ENCODE measurements around the gene TBCD.
"Not testable (repeated sequence)": the region's sequence is repeated elsewhere in the genome, so short reads cannot be mapped to it uniquely, and the experiment has no call there.

DNA sequence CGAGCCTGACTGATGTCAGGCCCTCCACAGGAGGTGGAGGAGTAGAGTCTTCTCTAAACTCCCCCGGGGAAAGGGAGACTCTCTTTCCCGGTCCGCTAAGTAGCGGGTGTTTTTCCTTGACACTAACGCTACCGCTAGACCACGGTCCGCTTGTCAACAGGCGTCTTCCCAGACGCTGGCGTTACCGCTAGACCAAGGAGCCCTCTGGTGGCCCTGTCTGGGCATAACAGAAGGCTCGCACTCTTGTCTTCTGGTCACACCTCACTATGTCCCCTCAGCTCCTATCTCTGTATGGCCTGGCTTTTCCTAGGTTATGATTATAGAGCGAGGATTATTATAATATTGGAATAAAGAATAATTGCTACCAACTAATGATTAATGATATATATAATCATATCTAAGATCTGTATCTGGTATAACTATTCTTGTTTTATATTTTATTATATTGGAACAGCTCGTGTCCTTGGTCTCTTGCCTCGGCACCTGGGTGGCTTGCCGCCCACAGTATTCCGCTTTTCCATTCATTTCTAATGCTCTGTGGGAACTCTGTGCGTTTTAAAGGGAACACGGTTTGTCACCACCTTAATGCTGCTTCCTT lies 26.0 kb downstream of the TBCD start:
- TF ChIP-seq, protein P1, sequence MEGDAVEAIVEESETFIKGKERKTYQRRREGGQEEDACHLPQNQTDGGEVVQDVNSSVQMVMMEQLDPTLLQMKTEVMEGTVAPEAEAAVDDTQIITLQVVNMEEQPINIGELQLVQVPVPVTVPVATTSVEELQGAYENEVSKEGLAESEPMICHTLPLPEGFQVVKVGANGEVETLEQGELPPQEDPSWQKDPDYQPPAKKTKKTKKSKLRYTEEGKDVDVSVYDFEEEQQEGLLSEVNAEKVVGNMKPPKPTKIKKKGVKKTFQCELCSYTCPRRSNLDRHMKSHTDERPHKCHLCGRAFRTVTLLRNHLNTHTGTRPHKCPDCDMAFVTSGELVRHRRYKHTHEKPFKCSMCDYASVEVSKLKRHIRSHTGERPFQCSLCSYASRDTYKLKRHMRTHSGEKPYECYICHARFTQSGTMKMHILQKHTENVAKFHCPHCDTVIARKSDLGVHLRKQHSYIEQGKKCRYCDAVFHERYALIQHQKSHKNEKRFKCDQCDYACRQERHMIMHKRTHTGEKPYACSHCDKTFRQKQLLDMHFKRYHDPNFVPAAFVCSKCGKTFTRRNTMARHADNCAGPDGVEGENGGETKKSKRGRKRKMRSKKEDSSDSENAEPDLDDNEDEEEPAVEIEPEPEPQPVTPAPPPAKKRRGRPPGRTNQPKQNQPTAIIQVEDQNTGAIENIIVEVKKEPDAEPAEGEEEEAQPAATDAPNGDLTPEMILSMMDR (IDR thresholded peaks at IDR 0.05; ENCODE audit: insufficient read depth, low read length, poor library complexity, severe bottlenecking), result not testable (repeated sequence)
- TF ChIP-seq EZH2phosphoT487 (conservative IDR thresholded peaks at IDR 0.05; ENCODE audit: low read length), result not testable (repeated sequence)
